ENCODE data around the gene SLC45A1. TPM values are rescaled to one million over a fixed set of nuclear protein-coding genes. Genes with fewer than 3 reads are reported as not detected.

SLC45A1 gene
- total and polyA plus RNA-seq, 2 of the 4 experiments (the other 2 are of a cell fraction): 0.72 to 3.9 TPM

- no peak overlapping the region for H2BK120ac ChIP-seq (ENCODE audit: low read depth, low read length)
- 0 out of 4 replicates have a peak overlapping the region, but pooled peaks have one; percentile 10 to 16 for H4K8ac ChIP-seq (ENCODE audit: low read depth in 2 of 2, low read length in 2 of 2)
- DNase-seq: no peak
- no peak overlapping the region for H3K4me3 ChIP-seq (ENCODE audit: insufficient read depth, low read depth, low read length)
- H3K9me1 ChIP-seq (ENCODE audit: insufficient read depth, low read length): peaks cover 41% of the 10 kb centered on the region
- H3K14ac ChIP-seq (replicated peaks; ENCODE audit: low read depth, low read length): 0 out of 2 replicates have a peak overlapping the region, but pooled peaks have one; percentile 10
- peak overlapping the region; percentile 21; the same call in 1 of the 2 replicates for H3K27ac ChIP-seq (ENCODE audit: insufficient read depth, low read length)
- H2BK15ac ChIP-seq (ENCODE audit: low read depth, low read length): no peak overlapping the region
- no peak overlapping the region for H2AFZ ChIP-seq (replicated peaks; ENCODE audit: low read length, poor library complexity)
- no peaks in the 10 kb centered on the region for H3K9me3 ChIP-seq (ENCODE audit: control insufficient read depth, insufficient read depth, low read length)
- H3K4ac ChIP-seq (ENCODE audit: low read depth, low read length): no peak overlapping the region
- no peak overlapping the region for H2AK9ac ChIP-seq (replicated peaks; ENCODE audit: low read depth, low read length, poor library complexity)
- H3K79me1 ChIP-seq (ENCODE audit: low read depth in 1 of 2, low read length in 2 of 2): peaks cover 58 to 89% of the 10 kb centered on the region in 2 experiments
- dilution Hi-C loops (cut with HindIII; ENCODE audit: low sequenced_read_pairs, unreplicated experiment) (no loop called here), intact Hi-C loops (cut with micrococcal nuclease) (loop anchor here (10.0 kb wide), 1 partner anchor 293 kb away; no protein-coding TSS in a partner anchor), in situ Hi-C loops (cut with MboI; ENCODE audit: low sequenced_read_pairs) (no loop called here)
- H4K20me1 ChIP-seq (ENCODE audit: insufficient read depth, low read length): peaks cover 71% of the 10 kb centered on the region
- ChIA-PET POLR2A (ENCODE audit: unreplicated experiment) (interaction anchor here (0.5 kb wide), 1 partner anchor 29 kb away, joined by 6 read pairs; no protein-coding TSS in a partner anchor), CTCF (interaction anchor here (0.8 kb wide), 1 partner anchor 8 kb away, joined by 3 read pairs; no protein-coding TSS in a partner anchor)
- WGBS, 2 experiments (ENCODE audit: extremely low coverage in 2 of 2, insufficient read length in 1 of 2): 0% methylated on average over 1 of the region's 9 CpGs; no CpG with 5 or more reads in 1 of the 2 experiments
- no peak overlapping the region for H3K18ac ChIP-seq (ENCODE audit: low read depth, low read length)
- no peak overlapping the region for H4K5ac ChIP-seq (ENCODE audit: low read depth, low read length)
- H3K23ac ChIP-seq (ENCODE audit: low read depth, low read length): no peak overlapping the region
- no peak overlapping the region for H2BK5ac ChIP-seq (ENCODE audit: low read depth, low read length, poor library complexity, severe bottlenecking)
- no peaks in the 10 kb centered on the region for H3K27me3 ChIP-seq (ENCODE audit: control insufficient read depth, insufficient read depth, low read length)
- H3K4me1 ChIP-seq (ENCODE audit: control insufficient read depth, insufficient read depth, low read length): peaks cover 53% of the 10 kb centered on the region
- H3K56ac ChIP-seq (ENCODE audit: extremely low read depth, insufficient read depth, low read length): no peak overlapping the region
- H3K9ac ChIP-seq (ENCODE audit: low read depth, low read length): 0 out of 2 replicates have a peak overlapping the region, but pooled peaks have one; percentile 18
- H3K36me3 ChIP-seq (ENCODE audit: control insufficient read depth, insufficient read depth, low read length): peaks cover 51% of the 10 kb centered on the region
- no peak for ATAC-seq (ENCODE audit: low read depth)
- no peak overlapping the region for H2BK20ac ChIP-seq (ENCODE audit: low read depth, low read length)
- H2AK5ac ChIP-seq (ENCODE audit: low read depth, low read length): peak overlapping the region; percentile 15; the same call in 1 of the 2 replicates
- BruUV-seq (replicated peaks): no TSS peak
- H3K4me2 ChIP-seq (ENCODE audit: low read depth, low read length): peak overlapping the region; percentile 10; the same call in 1 of the 2 replicates
- H4K91ac ChIP-seq (ENCODE audit: insufficient read depth, low read depth, low read length): no peak overlapping the region
- TF ChIP-seq POLR2A (IDR thresholded peaks at IDR 0.05; ENCODE audit: low read depth, low read length) (no peak), MXI1 (IDR thresholded peaks at IDR 0.05; ENCODE audit: borderline replicate concordance, low read depth, low read length) (no peak), RFX5 (IDR thresholded peaks at IDR 0.05; ENCODE audit: low read depth, low read length) (no peak), RCOR1 (IDR thresholded peaks at IDR 0.05; ENCODE audit: insufficient replicate concordance, low read length) (no peak), BHLHE40 (IDR thresholded peaks at IDR 0.05; ENCODE audit: low read depth, low read length) (no peak), MAZ (IDR thresholded peaks at IDR 0.05; ENCODE audit: borderline replicate concordance, low read depth, low read length) (no peak), CEBPB (IDR thresholded peaks at IDR 0.05; ENCODE audit: low read depth, low read length) (no peak), NFE2L2 (IDR thresholded peaks at IDR 0.05; ENCODE audit: low read depth, low read length) (no peak), SMC3 (IDR thresholded peaks at IDR 0.05; ENCODE audit: low read depth, low read length) (no peak), CTCF (conservative IDR thresholded peaks at IDR 0.05; ENCODE audit: low read depth, low read length) (no peak), ELK1 (IDR thresholded peaks at IDR 0.05; ENCODE audit: borderline replicate concordance, low read depth, low read length) (no peak), MAFK (IDR thresholded peaks at IDR 0.05; ENCODE audit: low read depth, low read length) (no peak), CHD1 (IDR thresholded peaks at IDR 0.05; ENCODE audit: low read depth, low read length) (no peak), USF2 (IDR thresholded peaks at IDR 0.05; ENCODE audit: low read depth, low read length) (no peak), FOS (IDR thresholded peaks at IDR 0.05; ENCODE audit: low read depth, low read length) (no peak)
Observed at GRCh38 chr1:8371372-8371991, 53.6 kb downstream of the SLC45A1 start.

Measured in IMR-90 (cell line).